Type B pancreatic cell (in vitro differentiated cells): ENCODE measurements around the gene OARD1. TPM values are rescaled to one million over a fixed set of nuclear protein-coding genes. Genes with fewer than 3 reads are reported as not detected.

Source experiments
- DNase-seq: peaks from one replicate; pipeline ENCODE4 v3.0.0; 2021; ENCODE audit warnings: mixed read lengths; ENCODE audit not compliant: unreplicated experiment; ENCODE audit errors: extremely low spot score
- H3K27ac Mint-ChIP-seq: 2 replicates; pipeline ENCODE4 v1.8.0; 2021; ENCODE audit warnings: mild to moderate bottlenecking, mixed read lengths
- H3K27me3 Mint-ChIP-seq: 2 replicates; pipeline ENCODE4 v1.8.0; 2021; ENCODE audit warnings: mixed read lengths
- H3K36me3 Mint-ChIP-seq: 2 replicates; pipeline ENCODE4 v1.8.0; 2021; ENCODE audit warnings: mixed read lengths
- H3K4me1 Mint-ChIP-seq: one replicate; pipeline ENCODE4 v1.8.0; 2021; ENCODE audit warnings: mixed read lengths; ENCODE audit not compliant: unreplicated experiment
- H3K4me3 Mint-ChIP-seq: 2 replicates; pipeline ENCODE4 v1.8.0; 2021; ENCODE audit warnings: mild to moderate bottlenecking, mixed read lengths
- H3K9me3 Mint-ChIP-seq: 2 replicates; pipeline ENCODE4 v1.8.0; 2021; ENCODE audit warnings: mixed read lengths
- total RNA-seq: library from RNA; stranded (reverse); gene quantifications from 2 replicates; pipeline ENCODE4 v1.2.1, GENCODE V29; 2021; ENCODE audit warnings: low replicate concordance
- TF ChIP-seq, protein P1 (sequence below): fragments of 200-600 bp; sonication (generic); conservative IDR thresholded peaks from 2 replicates; pipeline ENCODE4 v1.5.0; 2021; ENCODE audit warnings: antibody characterized with exemption, mild to moderate bottlenecking

Gene OARD1
- total RNA-seq, 1 donor from 2014 or later = 33.7 TPM

DNA sequence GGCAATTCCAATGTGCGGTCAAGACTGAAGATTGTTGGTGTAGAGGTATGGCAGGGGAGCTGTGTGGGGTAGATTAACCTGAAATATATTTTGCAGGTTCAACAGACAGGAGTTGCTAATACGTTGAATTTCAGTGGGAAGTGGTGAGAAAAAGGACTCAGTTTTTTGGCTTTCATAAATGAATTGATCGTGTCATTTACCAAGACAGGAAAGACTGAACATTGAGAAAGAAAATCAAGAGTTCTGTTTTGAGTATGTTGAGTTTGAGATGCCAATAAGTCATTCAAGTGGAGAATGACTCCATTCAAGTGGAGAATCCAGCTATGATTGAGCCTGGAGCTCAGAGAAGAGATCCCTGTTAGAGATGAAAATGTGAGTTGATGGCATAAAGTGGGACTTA lies 31.7 kb upstream of the OARD1 start:
- H3K4me3 Mint-ChIP-seq = no peak overlapping the region
- no peaks in the 10 kb centered on the region for H3K9me3 Mint-ChIP-seq
- peaks cover 15% of the 10 kb centered on the region for H3K36me3 Mint-ChIP-seq
- no peaks in the 10 kb centered on the region for H3K27me3 Mint-ChIP-seq
- no peaks in the 10 kb centered on the region for H3K4me1 Mint-ChIP-seq
- H3K27ac Mint-ChIP-seq = no peak overlapping the region
- TF ChIP-seq, protein P1, sequence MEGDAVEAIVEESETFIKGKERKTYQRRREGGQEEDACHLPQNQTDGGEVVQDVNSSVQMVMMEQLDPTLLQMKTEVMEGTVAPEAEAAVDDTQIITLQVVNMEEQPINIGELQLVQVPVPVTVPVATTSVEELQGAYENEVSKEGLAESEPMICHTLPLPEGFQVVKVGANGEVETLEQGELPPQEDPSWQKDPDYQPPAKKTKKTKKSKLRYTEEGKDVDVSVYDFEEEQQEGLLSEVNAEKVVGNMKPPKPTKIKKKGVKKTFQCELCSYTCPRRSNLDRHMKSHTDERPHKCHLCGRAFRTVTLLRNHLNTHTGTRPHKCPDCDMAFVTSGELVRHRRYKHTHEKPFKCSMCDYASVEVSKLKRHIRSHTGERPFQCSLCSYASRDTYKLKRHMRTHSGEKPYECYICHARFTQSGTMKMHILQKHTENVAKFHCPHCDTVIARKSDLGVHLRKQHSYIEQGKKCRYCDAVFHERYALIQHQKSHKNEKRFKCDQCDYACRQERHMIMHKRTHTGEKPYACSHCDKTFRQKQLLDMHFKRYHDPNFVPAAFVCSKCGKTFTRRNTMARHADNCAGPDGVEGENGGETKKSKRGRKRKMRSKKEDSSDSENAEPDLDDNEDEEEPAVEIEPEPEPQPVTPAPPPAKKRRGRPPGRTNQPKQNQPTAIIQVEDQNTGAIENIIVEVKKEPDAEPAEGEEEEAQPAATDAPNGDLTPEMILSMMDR = no peak
- DNase-seq = no peak

- Mint-ChIP-seq H3K27me3 (no peaks in the 10 kb centered on the region), H3K4me3 (no peak overlapping the region), H3K4me1 (no peaks in the 10 kb centered on the region), H3K36me3 (peaks cover 40% of the 10 kb centered on the region), H3K27ac (no peak overlapping the region), H3K9me3 (no peaks in the 10 kb centered on the region)
- TF ChIP-seq, protein P1 = no peak
- DNase-seq = no peak
Measured at GRCh38 chr6:41100871-41101287, 28.7 kb upstream of the OARD1 start.

- Mint-ChIP-seq H3K27ac (no peak overlapping the region), H3K9me3 (no peaks in the 10 kb centered on the region), H3K4me1 (no peaks in the 10 kb centered on the region), H3K27me3 (no peaks in the 10 kb centered on the region), H3K4me3 (no peak overlapping the region), H3K36me3 (peaks cover 52% of the 10 kb centered on the region)
- no peak for DNase-seq
- TF ChIP-seq, protein P1 = no peak
Measured at GRCh38 chr6:41098366-41098765, 26.2 kb upstream of the OARD1 start.

- Mint-ChIP-seq H3K27ac (no peak overlapping the region), H3K4me3 (no peak overlapping the region), H3K27me3 (no peaks in the 10 kb centered on the region), H3K36me3 (peaks cover 52% of the 10 kb centered on the region), H3K4me1 (no peaks in the 10 kb centered on the region), H3K9me3 (no peaks in the 10 kb centered on the region)
- TF ChIP-seq, protein P1 = no peak
- no peak for DNase-seq
Measured at GRCh38 chr6:41097467-41098090, 25.4 kb upstream of the OARD1 start.

GRCh38 chr6:41093729-41094128 lies 21.6 kb upstream of the OARD1 start:
- Mint-ChIP-seq H3K27ac (no peak overlapping the region), H3K4me1 (no peaks in the 10 kb centered on the region), H3K9me3 (no peaks in the 10 kb centered on the region), H3K27me3 (no peaks in the 10 kb centered on the region), H3K36me3 (peaks cover 47% of the 10 kb centered on the region), H3K4me3 (no peak overlapping the region)
- DNase-seq = no peak
- TF ChIP-seq, protein P1 = no peak
